ENCODE data around the gene MBD3L4. TPM values are rescaled to one million over a fixed set of nuclear protein-coding genes. Genes with fewer than 3 reads are reported as not detected.
"Not testable (repeated sequence)": the region's sequence is repeated elsewhere in the genome, so short reads cannot be mapped to it uniquely, and the experiment has no call there.

The MBD3L4 gene
- total RNA-seq, 1 experiment from 2014 or later = not detected

- DNase-seq; POLR2A ChIA-PET (ENCODE audit: unreplicated experiment); H3F3A ChIP-seq (ENCODE audit: low read length, unreplicated experiment); H3K79me2 ChIP-seq (ENCODE audit: low read length); H3K4me2 ChIP-seq (ENCODE audit: low read length); H3K9me2 ChIP-seq (replicated peaks; ENCODE audit: low read length); intact Hi-C loops (cut with micrococcal nuclease); H3K4me3 ChIP-seq (ENCODE audit: low read length); H3K36me3 ChIP-seq (ENCODE audit: low read depth, low read length); H3K4me1 ChIP-seq (ENCODE audit: insufficient read depth, low read length); BruUV-seq (replicated peaks); ATAC-seq; H4K20me1 ChIP-seq (ENCODE audit: low read length); H3K27me3 ChIP-seq (ENCODE audit: low read length); H3K27ac ChIP-seq (ENCODE audit: low read length); CTCF ChIA-PET; H2AFZ ChIP-seq (ENCODE audit: low read length); H3K9ac ChIP-seq (ENCODE audit: low read length); H3K9me3 ChIP-seq (ENCODE audit: low read length): not testable (repeated sequence)
Observed at GRCh38 chr19:7028790-7029189, 11.2 kb downstream of the MBD3L4 start.

GRCh38 chr19:7021331-7021730 is 18.6 kb downstream of the MBD3L4 start, which contains the start of gene MBD3L2B:
Gene MBD3L2B (minus strand): TSS chr19:7021431. CDS start chr19:7021397, 34 bp downstream.
- intact Hi-C loops (cut with micrococcal nuclease); H3K27ac ChIP-seq (ENCODE audit: low read length); DNase-seq; CTCF ChIA-PET; H3F3A ChIP-seq (ENCODE audit: low read length, unreplicated experiment); H3K9me3 ChIP-seq (ENCODE audit: low read length); H3K9ac ChIP-seq (ENCODE audit: low read length); POLR2A ChIA-PET (ENCODE audit: unreplicated experiment); H3K4me1 ChIP-seq (ENCODE audit: insufficient read depth, low read length); H3K9me2 ChIP-seq (replicated peaks; ENCODE audit: low read length); H3K79me2 ChIP-seq (ENCODE audit: low read length); H3K4me2 ChIP-seq (ENCODE audit: low read length); H4K20me1 ChIP-seq (ENCODE audit: low read length); H3K36me3 ChIP-seq (ENCODE audit: low read depth, low read length); H2AFZ ChIP-seq (ENCODE audit: low read length); ATAC-seq; BruUV-seq (replicated peaks); H3K4me3 ChIP-seq (ENCODE audit: low read length): not testable (repeated sequence)
- H3K27me3 ChIP-seq (ENCODE audit: low read length) = peaks cover 12% of the 10 kb centered on the region; the same call in 1 of the 2 replicates

DNA sequence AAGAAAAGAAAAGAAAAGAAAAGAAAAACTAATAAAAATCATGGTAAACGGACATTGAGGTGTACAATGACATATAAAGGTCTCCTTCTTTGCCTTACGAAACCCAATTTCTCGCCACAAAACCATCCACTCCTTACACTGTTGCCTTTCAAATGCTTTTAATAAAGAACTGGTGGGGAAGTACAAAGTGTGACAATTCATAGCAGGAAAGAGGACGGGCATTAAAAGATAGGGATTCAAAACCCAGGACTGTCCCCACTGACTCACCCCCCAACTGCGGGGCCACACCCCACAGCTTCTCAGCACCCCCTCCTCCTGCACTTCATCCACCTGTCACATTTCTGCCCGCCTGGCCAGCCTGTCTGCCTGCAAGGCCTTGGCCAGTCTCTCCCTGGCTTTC is 21.2 kb downstream of the MBD3L4 start:
- ATAC-seq (no peak), DNase-seq (no peak)
- H3K27me3 ChIP-seq (ENCODE audit: low read length) = peaks cover 12% of the 10 kb centered on the region; the same call in 1 of the 2 replicates
- no peaks in the 10 kb centered on the region for H4K20me1 ChIP-seq (ENCODE audit: low read length)
- no peaks in the 10 kb centered on the region for H3K4me1 ChIP-seq (ENCODE audit: insufficient read depth, low read length)
- no peaks in the 10 kb centered on the region for H3K9me2 ChIP-seq (replicated peaks; ENCODE audit: low read length)
- ChIA-PET POLR2A (ENCODE audit: unreplicated experiment) (no interaction called here), CTCF (no interaction called here)
- H3K4me3 ChIP-seq (ENCODE audit: low read length) = no peak overlapping the region
- TF ChIP-seq, protein P1, sequence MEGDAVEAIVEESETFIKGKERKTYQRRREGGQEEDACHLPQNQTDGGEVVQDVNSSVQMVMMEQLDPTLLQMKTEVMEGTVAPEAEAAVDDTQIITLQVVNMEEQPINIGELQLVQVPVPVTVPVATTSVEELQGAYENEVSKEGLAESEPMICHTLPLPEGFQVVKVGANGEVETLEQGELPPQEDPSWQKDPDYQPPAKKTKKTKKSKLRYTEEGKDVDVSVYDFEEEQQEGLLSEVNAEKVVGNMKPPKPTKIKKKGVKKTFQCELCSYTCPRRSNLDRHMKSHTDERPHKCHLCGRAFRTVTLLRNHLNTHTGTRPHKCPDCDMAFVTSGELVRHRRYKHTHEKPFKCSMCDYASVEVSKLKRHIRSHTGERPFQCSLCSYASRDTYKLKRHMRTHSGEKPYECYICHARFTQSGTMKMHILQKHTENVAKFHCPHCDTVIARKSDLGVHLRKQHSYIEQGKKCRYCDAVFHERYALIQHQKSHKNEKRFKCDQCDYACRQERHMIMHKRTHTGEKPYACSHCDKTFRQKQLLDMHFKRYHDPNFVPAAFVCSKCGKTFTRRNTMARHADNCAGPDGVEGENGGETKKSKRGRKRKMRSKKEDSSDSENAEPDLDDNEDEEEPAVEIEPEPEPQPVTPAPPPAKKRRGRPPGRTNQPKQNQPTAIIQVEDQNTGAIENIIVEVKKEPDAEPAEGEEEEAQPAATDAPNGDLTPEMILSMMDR (conservative IDR thresholded peaks at IDR 0.05; ENCODE audit: low read depth, low read length) = no peak
- TF ChIP-seq EZH2phosphoT487 (IDR thresholded peaks at IDR 0.05; ENCODE audit: borderline replicate concordance, low read length) (no peak), EZH2 (IDR thresholded peaks at IDR 0.05; ENCODE audit: low read length, unreplicated experiment) (no peak)
- no peak overlapping the region for H2AFZ ChIP-seq (ENCODE audit: low read length)
- BruUV-seq (replicated peaks) = no TSS peak
- no peak overlapping the region for H3K27ac ChIP-seq (ENCODE audit: low read length)
- no peaks in the 10 kb centered on the region for H3K36me3 ChIP-seq (ENCODE audit: low read depth, low read length)
- intact Hi-C loops (cut with micrococcal nuclease) = no loop called here
- H3K4me2 ChIP-seq (ENCODE audit: low read length) = no peak overlapping the region
- H3K9me3 ChIP-seq (ENCODE audit: low read length) = 0 out of 2 replicates have a peak, but pooled peaks cover 4% of the 10 kb centered on the region
- H3F3A ChIP-seq (ENCODE audit: low read length, unreplicated experiment) = no peaks in the 10 kb centered on the region
- no peaks in the 10 kb centered on the region for H3K79me2 ChIP-seq (ENCODE audit: low read length)
- H3K9ac ChIP-seq (ENCODE audit: low read length) = no peak overlapping the region

DNA sequence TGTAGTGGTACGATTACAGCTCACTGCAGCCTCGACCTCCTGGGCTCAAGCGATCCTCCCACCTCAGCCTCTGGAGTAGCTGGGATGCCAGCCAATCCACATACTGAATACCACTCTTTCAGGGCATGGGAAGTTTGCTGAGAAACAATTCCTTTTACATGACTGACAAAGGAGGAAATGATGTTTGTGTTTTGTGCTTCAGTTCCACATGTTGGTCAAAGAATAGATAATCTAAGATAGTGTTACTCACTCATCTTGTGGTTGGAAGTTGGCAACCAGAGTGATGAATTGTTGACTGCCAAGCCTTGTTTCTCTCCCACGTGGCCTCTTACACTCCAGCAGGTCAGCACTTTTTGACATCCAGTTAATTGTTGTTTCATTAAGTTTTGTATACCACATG is 26.3 kb downstream of the MBD3L4 start:
- ChIA-PET CTCF (no interaction called here), POLR2A (ENCODE audit: unreplicated experiment) (no interaction called here)
- Histone ChIP-seq H3K4me2 (ENCODE audit: low read length) (no peak overlapping the region), H3K9me3 (ENCODE audit: low read length) (0 out of 2 replicates have a peak, but pooled peaks cover 4% of the 10 kb centered on the region), H2AFZ (ENCODE audit: low read length) (no peak overlapping the region), H3K36me3 (ENCODE audit: low read depth, low read length) (no peaks in the 10 kb centered on the region), H3K79me2 (ENCODE audit: low read length) (no peaks in the 10 kb centered on the region), H3K4me3 (ENCODE audit: low read length) (no peak overlapping the region), H3K9ac (ENCODE audit: low read length) (no peak overlapping the region), H3F3A (ENCODE audit: low read length, unreplicated experiment) (no peaks in the 10 kb centered on the region), H3K27ac (ENCODE audit: low read length) (no peak overlapping the region), H3K9me2 (replicated peaks; ENCODE audit: low read length) (no peaks in the 10 kb centered on the region), H3K4me1 (ENCODE audit: insufficient read depth, low read length) (no peaks in the 10 kb centered on the region), H3K27me3 (ENCODE audit: low read length) (peaks cover 13% of the 10 kb centered on the region), H4K20me1 (ENCODE audit: low read length) (no peaks in the 10 kb centered on the region)
- TF ChIP-seq, protein P1 (conservative IDR thresholded peaks at IDR 0.05; ENCODE audit: low read depth, low read length) = no peak
- TF ChIP-seq EZH2 (IDR thresholded peaks at IDR 0.05; ENCODE audit: low read length, unreplicated experiment) (no peak), EZH2phosphoT487 (IDR thresholded peaks at IDR 0.05; ENCODE audit: borderline replicate concordance, low read length) (no peak)
- DNase-seq (peak; percentile 84), ATAC-seq (peak; percentile 56)
- BruUV-seq (replicated peaks) = no TSS peak
- intact Hi-C loops (cut with micrococcal nuclease) = no loop called here

All from PC-3 (cell line).